ENCODE data around the gene CTBP2.
A peak's percentile ranks its signal among the peaks of the same experiment; 100 is the strongest.

The CTBP2 gene

DNA sequence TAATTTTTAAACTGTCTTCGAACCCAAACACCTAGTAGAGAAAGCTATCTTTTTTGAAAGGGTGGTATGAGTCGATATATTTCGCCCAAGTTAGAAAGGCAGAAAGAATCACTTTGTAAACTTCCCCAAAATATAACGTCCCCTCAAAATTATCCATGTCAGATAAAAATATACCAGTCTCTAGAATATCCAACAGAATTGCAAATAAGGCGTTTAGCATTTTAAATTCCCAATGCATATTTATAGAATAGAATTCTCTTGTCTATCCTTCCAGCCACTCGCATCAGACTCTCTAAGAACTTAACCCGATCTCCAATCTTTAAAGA is 2.1 kb downstream of the CTBP2 start:
- TF ChIP-seq CTCF (IDR thresholded peaks at IDR 0.05) = no peak
- Mint-ChIP-seq H3K9me3 (no peaks in the 10 kb centered on the region), H3K36me3 (ENCODE audit: low read depth) (no peaks in the 10 kb centered on the region), H3K4me3 (peak overlapping the region; percentile 96), H3K4me1 (peaks cover 65% of the 10 kb centered on the region), H3K27ac (peak overlapping the region; percentile 97), H3K27me3 (ENCODE audit: low read depth, poor library complexity) (no peaks in the 10 kb centered on the region)
- no peak for DNase-seq

GRCh38 chr10:125157505-125157904 is 2.9 kb downstream of the CTBP2 start:
- Mint-ChIP-seq H3K9me3 (no peaks in the 10 kb centered on the region), H3K27me3 (ENCODE audit: low read depth, poor library complexity) (no peaks in the 10 kb centered on the region)
- no peak for DNase-seq

GRCh38 chr10:125156739-125157480 is 3.5 kb downstream of the CTBP2 start:
- Mint-ChIP-seq H3K4me3 (peak overlapping the region; percentile 96), H3K9me3 (no peaks in the 10 kb centered on the region), H3K36me3 (ENCODE audit: low read depth) (no peaks in the 10 kb centered on the region), H3K27ac (peak overlapping the region; percentile 95), H3K4me1 (peaks cover 67% of the 10 kb centered on the region), H3K27me3 (ENCODE audit: low read depth, poor library complexity) (no peaks in the 10 kb centered on the region)
- DNase-seq = no peak
- no peak for TF ChIP-seq CTCF (IDR thresholded peaks at IDR 0.05)

More at GRCh38 chr10:125157505-125157904, 2.9 kb downstream of the CTBP2 start:
- Mint-ChIP-seq H3K27ac (peak overlapping the region; percentile 95), H3K4me3 (peak overlapping the region; percentile 96), H3K4me1 (peaks cover 67% of the 10 kb centered on the region), H3K36me3 (ENCODE audit: low read depth) (no peaks in the 10 kb centered on the region)
- TF ChIP-seq CTCF (IDR thresholded peaks at IDR 0.05) = no peak

- Mint-ChIP-seq H3K36me3 (ENCODE audit: low read depth) (peaks cover 1% of the 10 kb centered on the region), H3K27ac (peak overlapping the region; percentile 94), H3K4me3 (peak overlapping the region; percentile 96), H3K27me3 (ENCODE audit: low read depth, poor library complexity) (no peaks in the 10 kb centered on the region), H3K4me1 (peaks cover 69% of the 10 kb centered on the region), H3K9me3 (no peaks in the 10 kb centered on the region)
- no peak for DNase-seq
- no peak for TF ChIP-seq CTCF (IDR thresholded peaks at IDR 0.05)
These were observed 4.2 kb downstream of the CTBP2 start for GRCh38 chr10:125156196-125156595.

DNA sequence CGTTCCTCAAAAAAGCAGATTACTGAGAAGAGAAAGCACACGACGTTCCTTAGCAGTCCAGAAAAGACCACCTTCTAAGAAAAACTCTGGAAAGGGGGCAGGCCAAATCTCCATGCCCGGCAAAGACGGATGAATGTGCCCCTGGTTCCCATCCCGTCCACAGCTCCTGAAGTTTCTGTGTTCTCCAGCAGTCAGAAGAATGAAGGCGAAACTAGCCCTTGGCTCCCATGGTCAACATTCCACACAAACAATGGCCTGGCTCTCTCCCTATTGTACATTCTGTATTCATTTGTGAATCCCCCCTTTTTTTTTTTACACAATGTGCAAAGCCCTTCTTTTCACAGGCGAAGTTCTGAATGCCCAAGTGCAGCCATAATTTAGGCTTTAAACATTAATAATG is 5.3 kb downstream of the CTBP2 start:
- no peak for DNase-seq
- H3K9me3 Mint-ChIP-seq = no peaks in the 10 kb centered on the region

More for the DNA sequence above, 5.3 kb downstream of the CTBP2 start:
- H3K4me1 Mint-ChIP-seq = peaks cover 80% of the 10 kb centered on the region
- H3K27ac Mint-ChIP-seq = peak overlapping the region; percentile 74
- no peaks in the 10 kb centered on the region for H3K27me3 Mint-ChIP-seq (ENCODE audit: low read depth, poor library complexity)
- H3K36me3 Mint-ChIP-seq (ENCODE audit: low read depth) = peaks cover 9% of the 10 kb centered on the region
- TF ChIP-seq CTCF (IDR thresholded peaks at IDR 0.05) = no peak
- H3K4me3 Mint-ChIP-seq = peak overlapping the region; percentile 96

Data from nephron progenitor cell (in vitro differentiated cells).